ENCODE results near the gene MAP4K5.

Gene MAP4K5

GRCh38 chr14:50534416-50534815 is 2.0 kb upstream of the MAP4K5 start:
- intact Hi-C loops (cut with DNase I): loop anchor here (5.0 to 10.0 kb wide), 2 partner anchors 192 to 420 kb away; partner anchors contain the start of gene VCPKMT
- DNase-seq: no peak

- DNase-seq: peak in 9 of 42 donors; percentile 11 to 69 (median 32)
- intact Hi-C loops (cut with DNase I): loop anchor here (2.0 to 10.0 kb wide), 3 partner anchors 192 to 419 kb away; partner anchors contain the start of gene VCPKMT
Observed at GRCh38 chr14:50533806-50534205, 1.4 kb upstream of the MAP4K5 start.

GRCh38 chr14:50533241-50533705 is 904 bp upstream of the MAP4K5 start:
- intact Hi-C loops (cut with DNase I): loop anchor here (2.0 to 10.0 kb wide), 3 partner anchors 191 to 418 kb away; partner anchors contain the start of gene VCPKMT
- DNase-seq: peak in 1 of 42 donors; percentile 43

- intact Hi-C loops (cut with DNase I): loop anchor here (2.0 to 10.0 kb wide), 3 partner anchors 190 to 417 kb away; partner anchors contain the start of gene VCPKMT
- peak in 41 of 42 donors; percentile 7 to 81 (median 59) for DNase-seq
Observed at GRCh38 chr14:50531595-50532501, 521 bp downstream of the MAP4K5 start.

- intact Hi-C loops (cut with DNase I): loop anchor here (5.0 to 10.0 kb wide), 2 partner anchors 189 to 416 kb away; partner anchors contain the start of gene VCPKMT
- DNase-seq: no peak
Observed at GRCh38 chr14:50530794-50531365, 1.5 kb downstream of the MAP4K5 start.

- intact Hi-C loops (cut with DNase I): loop anchor here (5.0 to 10.0 kb wide), 2 partner anchors 188 to 416 kb away; partner anchors contain the start of gene VCPKMT
- no peak for DNase-seq
Observed at GRCh38 chr14:50530358-50530757, 2.0 kb downstream of the MAP4K5 start.

GRCh38 chr14:50529288-50530179 is 2.8 kb downstream of the MAP4K5 start:
- DNase-seq: no peak
- intact Hi-C loops (cut with DNase I): loop anchor here (5.0 to 10.0 kb wide), 3 partner anchors 125 to 415 kb away; partner anchors contain the start of gene VCPKMT

- DNase-seq: no peak
- intact Hi-C loops (cut with DNase I): loop anchor here (10.0 kb wide), 1 partner anchor 123 kb away; no protein-coding TSS in a partner anchor
Observed at GRCh38 chr14:50528000-50528399, 4.4 kb downstream of the MAP4K5 start.

GRCh38 chr14:50524731-50525515 is 7.4 kb downstream of the MAP4K5 start:
- DNase-seq: no peak
- intact Hi-C loops (cut with DNase I): loop anchor here (10.0 kb wide), 1 partner anchor 120 kb away; no protein-coding TSS in a partner anchor

GRCh38 chr14:50524060-50524459 is 8.3 kb downstream of the MAP4K5 start:
- DNase-seq: no peak

GRCh38 chr14:50523271-50524041 is 8.9 kb downstream of the MAP4K5 start:
- intact Hi-C loops (cut with DNase I): loop anchor here (10.0 kb wide), 1 partner anchor 119 kb away; no protein-coding TSS in a partner anchor
- no peak for DNase-seq

More at GRCh38 chr14:50524060-50524459, 8.3 kb downstream of the MAP4K5 start:
- intact Hi-C loops (cut with DNase I): loop anchor here (10.0 kb wide), 1 partner anchor 119 kb away; no protein-coding TSS in a partner anchor

- intact Hi-C loops (cut with DNase I): loop anchor here (10.0 kb wide), 1 partner anchor 117 kb away; no protein-coding TSS in a partner anchor
- no peak for DNase-seq
Observed at GRCh38 chr14:50521912-50522341, 10.4 kb downstream of the MAP4K5 start.

- DNase-seq: peak in 1 of 42 donors; percentile 22
- intact Hi-C loops (cut with DNase I): loop anchor here (10.0 kb wide), 1 partner anchor 116 kb away; no protein-coding TSS in a partner anchor
Observed at GRCh38 chr14:50520947-50521815, 11.2 kb downstream of the MAP4K5 start.

- intact Hi-C loops (cut with DNase I): no loop called here
- no peak for DNase-seq
Observed at GRCh38 chr14:50516091-50516490, 16.3 kb downstream of the MAP4K5 start.

GRCh38 chr14:50512463-50512862 is 19.9 kb downstream of the MAP4K5 start:
- DNase-seq: no peak
- intact Hi-C loops (cut with DNase I): no loop called here

- DNase-seq: peak in 3 of 42 donors; percentile 15 to 62 (median 30)
Observed at GRCh38 chr14:50510157-50510556, 22.2 kb downstream of the MAP4K5 start.

More at GRCh38 chr14:50510157-50510556, 22.2 kb downstream of the MAP4K5 start:
- intact Hi-C loops (cut with DNase I): no loop called here

Data from head of caudate nucleus (tissue), 42 donors.